ENCODE measurements around the gene ALKBH3.

Gene ALKBH3

DNA sequence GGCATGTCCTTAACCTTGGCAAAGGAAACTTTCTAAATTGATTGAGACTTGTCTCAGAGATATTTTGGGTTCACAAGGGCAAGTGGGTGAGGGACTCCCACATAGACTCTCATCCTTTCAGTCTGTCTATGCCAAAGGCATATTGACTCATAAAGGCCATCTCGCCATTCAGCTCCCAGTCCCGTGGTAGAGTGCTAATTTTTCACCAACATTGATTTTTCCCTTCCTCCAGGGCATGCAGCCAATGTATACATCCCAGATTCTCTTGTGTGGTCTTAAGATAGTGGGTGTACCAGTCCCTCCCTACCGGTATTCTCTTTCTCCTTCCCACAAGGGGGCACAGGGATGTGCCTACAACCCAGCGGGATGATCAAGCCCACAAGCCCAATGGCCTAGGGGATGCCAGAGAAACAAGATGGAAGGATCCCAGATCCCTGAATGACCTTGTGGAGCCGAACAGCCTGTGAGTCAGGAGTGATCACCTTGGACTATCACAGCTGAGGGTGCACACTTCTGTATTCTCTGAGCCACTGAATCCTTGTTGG lies 69.8 kb downstream of the ALKBH3 start:
- H3K4me1 Mint-ChIP-seq (ENCODE audit: low read depth), result no peaks in the 10 kb centered on the region
- peaks cover 2% of the 10 kb centered on the region for H3K36me3 Mint-ChIP-seq
- no peak overlapping the region for H3K27ac Mint-ChIP-seq
- no peaks in the 10 kb centered on the region for H3K9me3 Mint-ChIP-seq (ENCODE audit: low read depth)
- H3K27me3 Mint-ChIP-seq, result peaks cover 39% of the 10 kb centered on the region
- no peak overlapping the region for H3K4me3 Mint-ChIP-seq

DNA sequence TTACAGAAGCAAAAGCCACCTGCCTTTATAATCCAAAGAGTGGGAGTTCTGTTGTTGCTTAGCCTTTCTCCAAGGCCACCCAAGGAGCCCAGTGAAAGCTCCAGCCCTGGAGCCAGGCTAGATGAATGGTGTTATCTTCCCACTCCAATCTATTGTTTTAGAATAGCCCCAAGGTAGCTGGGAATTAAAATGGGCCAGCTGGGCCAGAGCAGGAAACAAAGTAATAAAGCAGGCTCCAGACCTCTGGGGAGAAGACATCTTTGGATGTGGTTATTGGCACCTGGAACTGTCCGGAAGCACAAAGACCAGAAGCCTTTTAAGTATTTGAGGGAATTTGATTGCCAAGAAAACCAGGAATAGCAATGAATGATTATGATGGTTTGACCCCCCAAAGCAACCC lies 70.6 kb downstream of the ALKBH3 start:
- Mint-ChIP-seq H3K4me1 (ENCODE audit: low read depth) (no peaks in the 10 kb centered on the region), H3K4me3 (no peak overlapping the region), H3K27ac (no peak overlapping the region), H3K36me3 (peaks cover 2% of the 10 kb centered on the region), H3K9me3 (ENCODE audit: low read depth) (no peaks in the 10 kb centered on the region), H3K27me3 (peaks cover 37% of the 10 kb centered on the region)

- Mint-ChIP-seq H3K4me1 (ENCODE audit: low read depth) (no peaks in the 10 kb centered on the region), H3K4me3 (no peak overlapping the region), H3K36me3 (peaks cover 2% of the 10 kb centered on the region), H3K9me3 (ENCODE audit: low read depth) (no peaks in the 10 kb centered on the region), H3K27ac (no peak overlapping the region), H3K27me3 (peaks cover 29% of the 10 kb centered on the region)
Observed at GRCh38 chr11:43952020-43952400, 71.4 kb downstream of the ALKBH3 start.

GRCh38 chr11:43952401-43953342 lies 72.0 kb downstream of the ALKBH3 start:
- Mint-ChIP-seq H3K27ac (no peak overlapping the region), H3K4me3 (no peak overlapping the region), H3K9me3 (ENCODE audit: low read depth) (no peaks in the 10 kb centered on the region), H3K4me1 (ENCODE audit: low read depth) (no peaks in the 10 kb centered on the region), H3K36me3 (peaks cover 2% of the 10 kb centered on the region), H3K27me3 (peaks cover 24% of the 10 kb centered on the region)

DNA sequence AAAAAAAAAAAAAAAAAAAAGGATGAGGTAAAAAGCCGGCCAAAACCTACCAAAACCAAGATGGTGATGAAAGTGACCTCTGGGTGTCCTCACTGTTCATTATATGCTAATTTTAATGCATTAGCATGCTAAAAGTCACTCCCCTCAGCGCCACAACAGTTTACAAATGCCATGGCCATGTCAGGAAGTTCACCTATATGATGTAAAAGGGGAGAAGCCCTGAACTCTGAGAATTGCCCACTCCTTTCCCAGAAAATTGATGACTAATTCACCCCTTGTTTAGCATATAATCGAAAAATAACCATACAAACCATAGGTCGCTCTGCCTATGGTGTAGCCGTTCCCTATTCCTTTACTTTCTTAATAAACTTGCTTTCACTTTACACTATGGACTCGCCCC lies 72.9 kb downstream of the ALKBH3 start:
- no peaks in the 10 kb centered on the region for H3K9me3 Mint-ChIP-seq (ENCODE audit: low read depth)
- no peak overlapping the region for H3K27ac Mint-ChIP-seq
- no peak overlapping the region for H3K4me3 Mint-ChIP-seq
- peaks cover 24% of the 10 kb centered on the region for H3K27me3 Mint-ChIP-seq
- H3K36me3 Mint-ChIP-seq, result peaks cover 2% of the 10 kb centered on the region
- H3K4me1 Mint-ChIP-seq (ENCODE audit: low read depth), result no peaks in the 10 kb centered on the region

GRCh38 chr11:43954241-43954640 lies 73.6 kb downstream of the ALKBH3 start:
- Mint-ChIP-seq H3K36me3 (peaks cover 2% of the 10 kb centered on the region), H3K4me3 (no peak overlapping the region), H3K9me3 (ENCODE audit: low read depth) (no peaks in the 10 kb centered on the region), H3K4me1 (ENCODE audit: low read depth) (no peaks in the 10 kb centered on the region), H3K27ac (no peak overlapping the region), H3K27me3 (peaks cover 27% of the 10 kb centered on the region)

GRCh38 chr11:43955381-43956118 lies 74.9 kb downstream of the ALKBH3 start:
- H3K9me3 Mint-ChIP-seq (ENCODE audit: low read depth), result no peaks in the 10 kb centered on the region
- H3K27me3 Mint-ChIP-seq, result peaks cover 19% of the 10 kb centered on the region
- no peak overlapping the region for H3K4me3 Mint-ChIP-seq
- H3K36me3 Mint-ChIP-seq, result no peaks in the 10 kb centered on the region
- no peak overlapping the region for H3K27ac Mint-ChIP-seq
- no peaks in the 10 kb centered on the region for H3K4me1 Mint-ChIP-seq (ENCODE audit: low read depth)

GRCh38 chr11:43957571-43957970 lies 76.9 kb downstream of the ALKBH3 start:
- Mint-ChIP-seq H3K4me3 (no peak overlapping the region), H3K27me3 (peaks cover 24% of the 10 kb centered on the region), H3K9me3 (ENCODE audit: low read depth) (no peaks in the 10 kb centered on the region), H3K4me1 (ENCODE audit: low read depth) (no peaks in the 10 kb centered on the region), H3K36me3 (no peaks in the 10 kb centered on the region), H3K27ac (no peak overlapping the region)

DNA sequence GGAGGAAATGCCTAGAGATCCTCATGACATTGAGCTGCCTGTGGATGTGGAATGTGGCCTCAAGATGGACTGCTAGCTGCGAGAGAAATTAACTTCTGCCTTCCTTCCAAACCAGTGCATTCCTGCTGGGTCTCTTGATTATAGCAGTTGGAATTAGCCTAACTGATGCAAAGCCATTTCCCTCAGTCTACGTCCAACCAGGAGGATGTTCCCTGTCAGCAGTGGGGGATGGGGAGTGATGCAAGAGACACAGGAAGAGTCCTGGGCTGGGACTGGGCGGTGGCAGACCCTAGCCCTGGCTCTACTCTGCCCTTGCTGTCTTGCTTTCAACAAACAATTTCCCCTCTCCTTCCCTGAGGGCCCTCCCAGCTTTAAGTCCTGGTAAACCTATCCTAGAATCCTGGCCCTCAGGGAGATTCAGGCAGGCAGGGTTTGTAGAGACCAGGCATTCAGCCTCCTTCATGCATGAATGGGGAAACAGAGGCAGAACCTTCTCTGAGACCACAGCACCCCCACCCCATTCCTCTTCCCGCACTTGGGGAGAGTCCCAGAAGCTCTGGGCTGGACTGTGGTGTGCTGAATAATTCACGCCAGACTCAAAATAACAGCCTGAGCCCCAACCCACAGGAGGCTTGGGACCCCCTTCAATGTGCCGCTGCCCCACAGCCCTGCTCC lies 78.8 kb downstream of the ALKBH3 start:
- Mint-ChIP-seq H3K27ac (no peak overlapping the region), H3K9me3 (ENCODE audit: low read depth) (no peaks in the 10 kb centered on the region), H3K36me3 (no peaks in the 10 kb centered on the region), H3K4me3 (no peak overlapping the region), H3K27me3 (peaks cover 20% of the 10 kb centered on the region), H3K4me1 (ENCODE audit: low read depth) (no peaks in the 10 kb centered on the region)

GRCh38 chr11:43962383-43963278 lies 82.0 kb downstream of the ALKBH3 start:
- H3K9me3 Mint-ChIP-seq (ENCODE audit: low read depth), result no peaks in the 10 kb centered on the region
- H3K4me1 Mint-ChIP-seq (ENCODE audit: low read depth), result no peaks in the 10 kb centered on the region
- no peaks in the 10 kb centered on the region for H3K36me3 Mint-ChIP-seq
- no peak overlapping the region for H3K4me3 Mint-ChIP-seq
- H3K27me3 Mint-ChIP-seq, result peaks cover 18% of the 10 kb centered on the region
- no peak overlapping the region for H3K27ac Mint-ChIP-seq

DNA sequence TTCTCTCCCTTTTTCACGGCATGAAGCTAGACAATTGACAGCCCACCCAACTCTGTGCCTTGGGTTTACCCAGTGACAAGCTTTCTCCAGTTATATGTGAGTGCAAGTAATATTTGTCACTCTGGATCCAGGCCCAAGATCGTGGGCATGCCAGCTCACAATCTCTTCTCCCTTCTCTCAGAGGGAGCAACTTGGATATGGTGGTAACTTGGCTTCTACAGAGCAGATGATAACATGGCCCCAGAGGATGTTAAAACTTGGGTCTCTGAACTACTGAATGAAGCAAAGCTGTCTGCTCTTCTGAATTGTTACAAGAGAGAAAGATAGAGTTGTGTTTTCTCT lies 82.6 kb downstream of the ALKBH3 start:
- no peak overlapping the region for H3K4me3 Mint-ChIP-seq
- H3K4me1 Mint-ChIP-seq (ENCODE audit: low read depth), result no peaks in the 10 kb centered on the region
- no peak overlapping the region for H3K27ac Mint-ChIP-seq
- H3K36me3 Mint-ChIP-seq, result no peaks in the 10 kb centered on the region
- peaks cover 18% of the 10 kb centered on the region for H3K27me3 Mint-ChIP-seq
- no peaks in the 10 kb centered on the region for H3K9me3 Mint-ChIP-seq (ENCODE audit: low read depth)

- Mint-ChIP-seq H3K27me3 (peaks cover 19% of the 10 kb centered on the region), H3K36me3 (no peaks in the 10 kb centered on the region), H3K4me3 (no peak overlapping the region), H3K4me1 (ENCODE audit: low read depth) (no peaks in the 10 kb centered on the region), H3K27ac (no peak overlapping the region), H3K9me3 (ENCODE audit: low read depth) (peaks cover 3% of the 10 kb centered on the region)
Observed at GRCh38 chr11:43967661-43968060, 87.0 kb downstream of the ALKBH3 start.

DNA sequence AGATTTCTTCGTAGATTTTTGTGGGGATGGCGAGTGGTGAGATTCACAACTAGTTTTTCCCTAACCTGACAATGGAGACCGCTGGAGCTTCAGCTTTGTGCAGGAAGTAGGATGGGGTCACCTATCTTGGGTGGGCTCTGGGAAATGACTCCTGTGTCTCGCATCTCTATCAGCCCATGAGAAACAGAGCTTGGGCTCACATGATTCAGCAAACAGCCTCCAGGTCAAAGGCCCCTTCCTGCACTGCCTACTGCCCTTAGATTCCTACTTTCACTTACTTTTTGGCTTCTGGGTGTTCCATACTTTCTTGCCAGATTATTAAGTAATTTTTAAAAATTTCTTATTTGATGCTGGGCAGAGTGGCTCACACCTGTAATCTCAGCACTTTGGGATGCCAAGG lies 88.1 kb downstream of the ALKBH3 start:
- Mint-ChIP-seq H3K4me3 (no peak overlapping the region), H3K27ac (no peak overlapping the region), H3K4me1 (ENCODE audit: low read depth) (no peaks in the 10 kb centered on the region), H3K27me3 (peaks cover 15% of the 10 kb centered on the region), H3K9me3 (ENCODE audit: low read depth) (peaks cover 3% of the 10 kb centered on the region), H3K36me3 (no peaks in the 10 kb centered on the region)

GRCh38 chr11:43969543-43969942 lies 88.9 kb downstream of the ALKBH3 start:
- Mint-ChIP-seq H3K27me3 (peaks cover 15% of the 10 kb centered on the region), H3K36me3 (no peaks in the 10 kb centered on the region)

More at GRCh38 chr11:43969543-43969942, 88.9 kb downstream of the ALKBH3 start:
- Mint-ChIP-seq H3K9me3 (ENCODE audit: low read depth) (peaks cover 7% of the 10 kb centered on the region), H3K4me3 (no peak overlapping the region), H3K4me1 (ENCODE audit: low read depth) (no peaks in the 10 kb centered on the region), H3K27ac (no peak overlapping the region)
